GM18519 (cell line): ENCODE measurements around the gene THBS3.
"Not testable (repeated sequence)": the region's sequence is repeated elsewhere in the genome, so short reads cannot be mapped to it uniquely, and the experiment has no call there.

Source experiments
- ATAC-seq: cut with Tn5 transposase; IDR thresholded peaks from one replicate; pipeline ENCODE4 v1.9.1; 2021; ENCODE audit warnings: mild to moderate bottlenecking, moderate library complexity; ENCODE audit not compliant: unreplicated experiment, low FRiP score

Gene THBS3

GRCh38 chr1:155176544-155177071 is 31.1 kb downstream of the THBS3 start:
- ATAC-seq = no peak

DNA sequence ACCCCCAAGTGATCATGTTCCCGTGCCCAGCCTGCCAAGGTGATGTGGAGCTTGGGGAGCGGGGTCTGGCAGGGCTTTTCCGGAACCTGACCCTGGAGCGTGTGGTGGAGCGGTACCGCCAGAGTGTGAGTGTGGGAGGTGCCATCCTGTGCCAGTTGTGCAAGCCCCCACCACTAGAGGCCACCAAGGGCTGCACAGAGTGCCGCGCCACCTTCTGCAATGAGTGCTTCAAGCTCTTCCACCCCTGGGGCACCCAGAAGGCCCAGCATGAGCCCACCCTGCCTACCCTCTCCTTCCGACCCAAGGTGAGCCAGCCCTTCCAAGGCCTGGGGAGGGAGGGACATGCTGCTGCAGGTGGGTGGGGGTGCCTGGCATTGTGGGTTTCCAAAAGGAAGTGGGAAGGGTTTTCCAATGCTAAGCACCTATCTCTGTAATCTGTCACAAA is 31.7 kb downstream of the THBS3 start:
- no peak for ATAC-seq

DNA sequence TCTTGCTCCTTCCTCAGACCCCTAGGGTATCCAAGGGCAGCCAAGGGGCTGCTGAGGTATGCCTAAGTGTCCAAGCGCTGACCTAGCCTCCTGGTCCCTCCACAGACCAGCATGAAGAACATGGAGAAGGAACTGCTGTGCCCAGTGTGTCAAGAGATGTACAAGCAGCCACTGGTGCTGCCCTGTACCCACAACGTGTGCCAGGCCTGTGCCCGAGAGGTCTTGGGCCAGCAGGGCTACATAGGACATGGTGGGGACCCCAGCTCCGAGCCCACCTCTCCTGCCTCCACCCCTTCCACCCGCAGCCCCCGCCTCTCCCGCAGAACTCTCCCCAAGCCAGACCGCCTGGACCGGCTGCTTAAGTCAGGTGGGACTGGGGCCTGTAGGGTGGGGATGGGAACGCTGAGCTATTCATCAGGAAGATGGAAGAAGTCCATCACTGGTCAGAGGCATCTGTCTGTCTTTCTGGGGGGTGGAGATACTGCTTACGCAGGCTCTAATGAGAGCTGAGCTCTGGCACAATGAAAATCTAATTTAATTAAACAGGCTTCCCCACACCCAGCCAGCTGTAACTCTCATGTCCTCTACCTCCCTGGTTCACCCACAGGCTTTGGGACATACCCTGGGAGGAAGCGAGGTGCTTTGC is 32.3 kb downstream of the THBS3 start:
- ATAC-seq = no peak

- ATAC-seq = no peak
Observed at GRCh38 chr1:155174324-155175280, 33.1 kb downstream of the THBS3 start.

DNA sequence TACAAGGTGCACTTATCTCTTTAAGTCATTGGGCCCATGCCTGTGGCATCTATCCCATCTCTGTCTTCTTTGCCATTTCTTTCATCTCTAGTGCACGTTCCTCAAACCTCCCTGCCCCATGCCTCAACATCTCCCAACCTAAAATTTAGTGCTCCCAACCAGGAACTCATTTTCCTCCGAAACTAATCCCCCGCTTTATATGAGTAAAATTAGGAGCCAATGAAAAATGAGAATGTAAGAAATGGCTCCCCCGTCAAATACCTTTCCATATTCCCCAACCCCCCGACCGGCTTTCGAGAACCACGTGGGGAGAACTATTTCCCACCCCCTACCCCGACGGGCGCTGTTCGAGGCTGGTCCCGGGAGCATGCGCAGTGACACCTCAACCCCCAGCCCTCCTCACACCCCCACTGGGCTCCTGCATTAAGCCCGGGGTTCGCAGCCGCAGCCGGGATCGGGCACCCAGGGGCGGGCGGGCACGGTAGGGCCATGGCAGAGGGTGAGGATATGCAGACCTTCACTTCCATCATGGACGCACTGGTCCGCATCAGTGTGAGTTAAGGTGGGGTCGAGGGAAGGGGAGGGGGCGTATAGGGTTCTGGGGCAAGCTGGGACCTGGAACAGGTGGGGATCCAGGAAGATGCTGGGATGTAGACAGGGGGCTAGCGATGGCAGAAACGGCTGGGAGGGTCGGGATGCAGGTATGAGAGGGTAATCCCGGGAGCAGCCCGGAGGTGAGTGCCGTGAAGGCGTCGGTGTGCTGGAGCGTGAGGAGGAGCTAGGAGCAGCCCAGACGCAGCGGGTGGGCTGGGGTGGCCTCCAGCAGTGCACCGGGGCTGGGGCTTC is 34.0 kb downstream of the THBS3 start, which contains the start of gene TRIM46:
TRIM46 (plus strand) TSS at position 372 of the 846 bp plus-strand sequence; CDS start at position 490, 118 bp downstream.
- ATAC-seq = no peak

- peak; percentile 64 for ATAC-seq
Observed at GRCh38 chr1:155172732-155173477, 34.8 kb downstream of the THBS3 start, which contains the start of gene KRTCAP2. Gene KRTCAP2 (minus strand): TSS chr1:155173304. CDS start chr1:155173224, 80 bp downstream.

GRCh38 chr1:155171836-155172731 is 35.6 kb downstream of the THBS3 start:
- no peak for ATAC-seq

DNA sequence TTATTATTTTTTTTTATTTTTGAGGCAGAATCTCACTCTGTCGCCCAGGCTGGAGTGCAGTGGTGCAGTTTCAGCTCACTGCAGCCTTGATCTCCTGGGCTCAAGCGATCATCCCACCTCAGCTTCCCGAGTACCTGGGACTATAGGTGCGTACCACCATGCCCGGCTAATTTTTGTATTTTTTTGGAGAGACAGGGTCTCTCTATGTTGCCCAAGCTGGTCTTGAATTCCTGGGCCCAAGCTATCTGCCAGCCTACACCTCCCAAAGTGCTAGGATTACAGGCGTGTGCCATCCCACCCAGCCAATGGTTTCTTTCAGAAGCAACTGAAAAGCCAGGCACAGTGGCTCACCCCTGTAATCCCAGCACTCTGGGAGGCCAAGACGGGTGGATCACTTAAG is 36.9 kb downstream of the THBS3 start:
- no peak for ATAC-seq

DNA sequence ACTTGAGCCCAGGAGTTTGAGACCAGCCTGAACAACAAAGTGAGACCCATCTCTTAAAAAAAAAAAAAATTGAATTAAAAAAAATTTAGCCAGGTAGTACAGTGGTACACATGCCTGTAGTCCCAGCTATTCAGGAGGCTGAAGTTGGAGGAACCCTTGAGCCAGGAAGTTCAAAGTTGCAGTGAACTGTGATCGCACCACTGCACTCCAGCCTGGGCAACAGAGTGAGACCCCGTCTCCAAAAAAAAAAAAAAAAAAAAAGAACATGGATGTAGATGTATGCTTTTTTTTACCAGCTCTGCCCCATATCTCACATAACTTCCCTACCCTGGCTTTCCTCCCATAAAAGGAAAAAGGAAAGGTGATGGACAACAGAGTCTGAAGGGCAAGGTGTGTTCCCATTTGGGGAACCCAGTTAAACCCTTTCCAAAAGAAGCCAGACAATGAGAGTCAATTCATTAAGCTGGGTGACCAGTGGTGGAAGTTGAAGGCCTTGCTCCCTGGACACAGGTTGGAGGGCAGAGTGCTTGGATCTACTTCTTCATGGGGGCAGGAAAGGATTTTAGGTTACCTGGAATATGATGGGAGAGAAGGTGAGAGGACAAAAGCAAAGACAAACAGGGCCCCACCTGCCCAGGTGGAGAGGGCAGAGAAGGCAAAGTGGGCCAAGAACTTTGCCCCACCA is 37.5 kb downstream of the THBS3 start:
- no peak for ATAC-seq

DNA sequence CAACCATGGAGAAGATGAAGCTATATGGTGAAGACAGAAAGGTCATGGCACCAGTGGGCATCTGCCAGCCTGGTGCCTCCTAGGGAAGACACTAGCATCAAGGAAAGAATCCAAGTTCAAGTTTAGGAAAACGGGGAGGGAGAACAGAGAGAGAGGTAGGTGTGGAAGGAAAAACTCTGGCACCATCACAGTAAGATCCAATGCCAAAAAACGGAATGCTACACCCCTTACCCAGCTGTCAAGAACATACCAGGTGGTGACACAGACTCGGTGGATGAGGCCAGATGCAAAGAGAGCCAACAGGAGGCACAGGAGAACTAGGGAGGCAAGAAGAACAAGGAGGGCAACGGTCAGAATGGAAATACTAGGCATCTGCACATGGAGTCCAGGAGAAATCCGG is 38.2 kb downstream of the THBS3 start:
- no peak for ATAC-seq

DNA sequence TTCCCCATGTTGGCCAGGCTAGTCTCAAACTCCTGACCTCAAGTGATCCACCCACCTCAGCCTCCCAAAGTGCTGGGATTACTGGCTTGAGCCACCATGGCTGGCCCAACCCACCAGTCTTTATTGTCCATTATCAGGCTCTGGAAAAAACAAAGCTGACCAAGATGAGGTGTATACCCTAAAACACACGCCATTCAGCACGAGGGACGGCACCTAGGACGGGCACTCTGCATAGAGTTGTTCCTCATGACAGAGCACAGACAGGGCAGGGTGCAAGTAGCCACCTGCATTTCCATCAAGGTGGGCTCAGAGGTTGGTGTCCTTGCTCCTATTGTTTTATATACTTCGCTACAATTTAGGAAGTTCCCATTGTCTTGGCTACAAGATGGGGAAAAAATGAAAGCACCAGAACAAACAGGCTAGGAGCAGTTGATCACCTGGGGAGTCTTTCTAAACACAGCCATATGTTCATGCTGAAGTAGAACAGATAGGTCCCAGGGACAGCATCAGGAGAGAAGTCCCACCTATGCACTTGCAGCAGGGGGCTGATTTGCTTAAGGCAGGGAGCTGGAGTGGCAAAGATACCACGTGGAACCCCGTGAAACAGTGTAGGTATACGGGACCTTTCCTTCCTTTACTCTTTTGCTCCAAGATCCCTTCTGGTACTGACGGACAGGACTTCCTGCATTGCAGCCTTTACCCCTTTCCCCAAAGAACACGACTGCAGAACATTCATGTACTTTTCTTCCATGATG is 39.1 kb downstream of the THBS3 start:
- ATAC-seq = no peak

- ATAC-seq = not testable (repeated sequence)
Observed at GRCh38 chr1:155168105-155168445, 39.6 kb downstream of the THBS3 start.

DNA sequence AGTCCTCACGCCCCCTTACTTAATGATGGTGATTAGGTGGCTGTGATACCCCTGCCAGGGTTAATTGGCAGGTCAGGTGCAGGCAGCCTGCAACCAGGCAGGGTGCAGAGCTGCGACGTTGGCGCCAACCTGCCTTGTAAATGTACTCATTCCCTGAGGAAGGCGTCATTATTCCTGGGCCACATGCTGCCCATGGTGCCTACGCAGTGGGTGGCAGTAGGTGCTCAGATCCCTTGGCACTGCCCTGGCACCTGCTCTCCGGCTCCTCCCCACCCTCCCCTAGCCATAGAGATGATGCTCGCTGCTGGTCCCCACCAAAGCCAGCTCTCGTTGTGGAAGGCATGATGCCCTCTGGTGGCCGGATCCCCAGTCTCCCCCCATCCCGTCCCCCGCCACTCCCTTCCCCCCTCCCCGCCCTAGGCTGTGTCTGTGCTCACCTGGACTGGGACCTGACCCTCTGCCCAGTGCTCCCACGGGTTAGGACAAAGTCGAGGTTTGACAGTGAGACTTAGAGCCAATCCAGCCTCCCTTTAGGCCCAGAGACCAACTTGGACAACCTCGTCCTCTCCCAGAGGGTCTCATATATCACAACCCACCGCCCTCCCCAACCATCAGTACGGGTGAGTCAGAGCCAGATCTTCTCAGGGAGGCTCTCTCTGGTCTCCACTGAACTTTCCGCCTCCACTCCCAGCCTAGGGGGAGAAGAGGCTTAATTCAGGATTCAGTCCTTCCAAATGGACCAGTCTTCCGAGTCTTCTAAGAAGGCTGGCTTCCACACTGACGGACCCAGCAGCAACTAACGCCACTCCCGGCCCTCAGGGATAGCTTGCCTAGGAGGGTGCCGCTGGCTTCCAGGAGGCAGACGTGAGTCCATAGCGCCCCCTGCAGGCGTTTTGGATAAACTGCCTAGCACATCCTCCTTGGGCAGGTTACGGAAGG is 40.3 kb downstream of the THBS3 start:
- ATAC-seq = no peak

DNA sequence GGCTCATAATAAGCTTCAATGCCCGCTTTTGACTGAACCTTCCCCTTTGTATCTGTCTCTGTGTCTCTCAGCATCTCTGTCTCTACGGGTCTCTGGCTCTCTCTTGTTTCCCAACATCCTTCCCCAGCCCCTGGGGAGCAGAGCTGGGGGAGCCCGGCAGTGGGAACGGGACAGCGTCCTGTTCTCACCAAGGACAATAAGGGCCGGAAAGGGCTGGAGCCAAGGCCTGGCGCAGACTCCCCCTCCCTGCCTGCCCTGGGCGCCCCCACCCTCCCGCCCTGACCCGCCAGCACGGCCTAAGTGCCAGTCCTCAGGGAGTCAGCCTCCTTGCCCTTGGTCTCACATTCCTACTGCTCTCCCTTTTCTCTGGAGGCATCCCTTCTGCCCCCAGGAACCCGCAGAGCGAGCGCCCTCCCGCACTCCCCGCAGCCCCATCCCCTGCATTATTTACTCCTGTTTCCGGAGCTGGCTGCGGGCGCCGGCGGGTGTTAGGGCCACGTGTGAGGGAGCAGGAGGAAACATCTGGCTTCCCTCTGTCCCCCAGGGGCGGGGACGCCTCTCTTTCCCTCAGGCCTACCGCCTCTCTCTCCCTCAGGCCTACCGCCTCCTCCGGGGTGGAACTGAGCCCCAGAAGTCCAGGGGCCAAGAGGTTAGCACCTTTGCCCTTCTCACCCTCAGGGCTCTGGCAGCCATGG is 41.1 kb downstream of the THBS3 start:
- ATAC-seq = no peak

DNA sequence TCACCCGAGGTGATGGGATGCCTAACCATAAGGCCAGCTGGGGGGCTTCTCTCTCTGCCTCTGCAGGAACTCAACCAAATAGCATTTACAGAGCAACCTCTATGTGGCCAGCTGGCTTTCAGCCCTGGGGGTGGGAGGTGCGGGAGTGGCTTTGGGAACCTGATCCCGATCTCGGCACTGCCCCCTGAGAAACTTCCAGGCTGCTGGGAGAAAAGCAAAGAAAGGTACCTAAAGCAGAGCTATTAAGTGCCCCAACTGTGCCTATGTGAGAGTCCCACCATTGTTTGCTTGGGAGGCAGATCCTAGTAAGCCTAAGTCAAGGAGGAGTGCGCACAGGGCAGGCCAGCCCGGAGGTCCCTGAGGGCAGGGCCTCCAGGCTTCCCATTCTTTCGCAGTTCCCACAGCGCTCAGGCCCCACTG is 41.6 kb downstream of the THBS3 start:
- no peak for ATAC-seq

DNA sequence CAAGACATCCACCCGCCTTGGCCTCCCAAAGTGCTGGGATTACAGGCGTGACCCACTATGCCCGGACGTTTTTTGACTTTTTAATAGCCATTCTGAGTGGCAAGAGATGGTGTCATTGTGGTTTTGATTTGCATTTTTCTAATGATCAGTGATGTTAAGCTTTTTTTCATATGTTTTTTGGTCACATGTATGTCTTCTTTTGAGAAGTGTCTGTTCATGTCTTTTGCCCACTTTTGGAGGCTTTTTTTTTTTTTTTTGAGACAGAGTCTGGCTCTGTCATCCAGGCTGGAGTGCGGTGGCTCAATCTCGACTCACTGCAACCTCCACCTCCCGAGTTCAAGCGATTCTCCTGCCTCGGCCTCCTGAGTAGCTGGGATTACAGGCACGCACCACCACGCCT is 43.1 kb downstream of the THBS3 start:
- not testable (repeated sequence) for ATAC-seq
